RPMI8226 (cell line): ENCODE results near the gene GDE1.

Experiments
- DNase-seq: peaks from one replicate; pipeline ENCODE4 v3.0.0-alpha.2; 2015

The GDE1 gene

DNA sequence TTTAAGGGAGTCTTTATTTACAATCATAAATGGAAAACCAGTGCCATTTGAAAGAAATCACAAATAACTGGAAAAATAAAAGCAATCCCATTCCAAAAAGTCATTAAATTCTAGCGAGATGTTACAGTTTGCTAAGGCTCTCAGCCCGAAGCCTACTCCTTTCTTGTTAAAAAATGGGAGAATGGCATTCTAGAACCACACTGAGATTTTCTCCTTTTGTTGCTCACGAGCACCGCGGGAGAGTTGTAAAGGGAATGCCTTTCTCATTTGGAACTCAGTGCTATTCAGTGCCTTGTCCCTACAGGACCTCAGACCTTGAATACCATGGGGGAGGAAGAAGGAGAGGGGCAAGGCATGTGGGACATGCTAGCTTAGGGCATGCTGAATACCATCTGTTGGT is 36.3 kb downstream of the GDE1 start:
- no peak for DNase-seq

DNA sequence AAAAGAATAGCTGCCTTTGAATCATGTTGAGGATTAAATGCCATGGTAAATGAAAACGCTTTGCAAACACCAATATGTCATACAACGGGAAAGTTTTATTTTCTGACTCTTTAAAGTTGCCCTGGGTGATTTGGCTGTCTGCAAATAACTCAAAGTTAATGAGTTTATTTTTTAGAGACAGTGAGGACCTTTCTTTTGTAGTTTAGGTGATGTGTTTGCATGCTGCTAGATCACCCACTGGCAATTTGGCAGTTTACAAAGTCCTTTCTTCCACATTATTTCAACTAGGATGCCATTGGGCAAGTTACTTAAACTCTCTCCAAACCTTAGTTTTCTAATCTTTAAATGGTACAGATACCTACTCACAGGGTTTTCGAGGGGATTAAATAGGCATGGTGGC is 37.8 kb downstream of the GDE1 start:
- no peak for DNase-seq

DNA sequence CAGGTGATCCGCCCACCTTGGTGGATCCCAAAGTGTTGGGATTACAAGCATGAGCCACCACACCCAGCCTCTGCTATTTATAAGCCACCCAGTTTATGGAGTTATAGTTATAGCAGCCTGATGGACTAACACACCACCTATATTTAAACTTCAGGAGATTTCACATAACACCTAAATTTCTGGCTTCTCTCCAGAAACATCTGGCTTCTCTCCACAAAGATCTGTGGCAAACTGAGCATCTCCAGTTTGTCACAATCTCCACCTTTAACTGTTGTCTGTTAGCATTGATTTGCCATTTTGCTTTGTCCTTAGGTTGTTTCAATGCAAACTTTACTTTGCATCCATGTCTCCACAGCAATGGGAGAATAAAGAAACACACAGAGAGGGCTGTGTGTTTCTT is 39.6 kb downstream of the GDE1 start:
- no peak for DNase-seq

DNA sequence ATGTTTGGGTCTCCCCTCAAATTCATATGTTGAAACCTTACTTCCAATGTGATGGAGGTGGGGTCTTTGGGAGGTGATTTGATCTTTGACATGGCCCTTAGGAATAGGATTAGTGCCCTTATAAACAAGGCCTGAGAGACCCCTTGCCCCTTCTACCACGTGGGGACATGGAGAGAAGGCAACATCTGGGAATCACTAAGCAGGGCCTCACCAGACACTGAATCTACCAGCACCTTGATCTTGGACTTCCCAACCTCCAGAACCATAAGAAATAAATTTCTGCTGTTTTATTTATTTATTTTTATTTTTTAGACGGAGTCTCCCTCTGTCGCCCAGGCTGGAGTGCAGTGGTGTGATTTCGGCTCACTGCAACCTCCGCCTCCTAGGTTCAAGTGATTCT is 40.1 kb downstream of the GDE1 start:
- DNase-seq, result no peak

DNA sequence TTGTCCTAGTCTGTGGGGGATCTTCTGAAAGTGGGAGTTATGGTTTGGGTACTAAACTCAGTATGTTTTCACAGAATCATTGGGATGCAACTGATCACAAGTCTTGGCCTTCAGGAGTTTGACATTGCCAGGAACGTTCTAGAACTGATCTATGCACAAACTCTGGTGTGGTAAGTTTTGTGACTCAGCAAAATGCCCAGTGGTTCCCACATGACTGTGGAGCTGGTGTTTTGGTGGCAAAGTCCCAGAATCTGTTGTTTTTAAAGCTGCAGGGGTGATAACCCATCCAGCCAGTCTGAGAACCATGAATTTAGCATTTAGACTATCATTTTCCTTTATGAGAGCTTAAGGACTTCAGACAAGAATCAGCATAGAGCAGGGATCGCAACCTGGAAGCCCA is 40.6 kb downstream of the GDE1 start:
- DNase-seq, result peak; percentile 21

DNA sequence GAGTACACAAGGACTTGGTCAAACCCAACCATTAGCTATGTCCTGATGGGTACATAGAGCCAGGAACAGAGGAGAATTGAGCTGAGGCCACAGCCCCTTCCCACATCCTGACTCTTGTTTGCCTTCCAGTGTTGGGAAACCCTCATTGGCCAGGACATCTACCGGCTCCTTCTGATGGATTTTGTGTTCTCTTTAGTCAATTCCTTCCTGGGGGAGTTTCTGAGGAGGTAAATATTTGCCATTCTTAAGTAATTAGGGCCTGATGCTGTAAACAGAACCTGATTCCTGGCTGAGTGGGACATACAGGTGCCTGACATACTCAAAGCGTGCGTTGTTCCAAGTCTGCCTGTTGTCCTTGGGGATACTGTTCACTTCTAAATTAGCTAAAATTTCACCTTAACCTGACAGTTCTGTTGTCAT is 42.6 kb downstream of the GDE1 start:
- DNase-seq, result no peak

DNA sequence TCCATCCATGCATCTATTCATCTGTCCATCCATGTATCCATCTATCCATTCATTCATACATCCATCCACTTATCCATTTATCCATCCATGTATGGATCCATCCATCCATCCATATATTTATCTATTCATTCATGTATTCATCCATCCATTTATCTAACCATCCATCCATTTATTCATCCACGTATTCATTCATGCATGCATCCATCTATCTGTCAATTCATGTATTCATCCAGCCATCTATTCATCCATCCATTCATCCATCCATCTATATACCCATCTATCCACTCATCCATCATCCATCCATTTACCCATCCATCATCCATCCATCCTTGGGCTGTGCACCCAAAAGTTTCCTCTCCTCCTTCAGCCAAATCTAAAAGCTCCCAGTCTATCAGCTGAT is 43.4 kb downstream of the GDE1 start:
- DNase-seq, result no peak

DNA sequence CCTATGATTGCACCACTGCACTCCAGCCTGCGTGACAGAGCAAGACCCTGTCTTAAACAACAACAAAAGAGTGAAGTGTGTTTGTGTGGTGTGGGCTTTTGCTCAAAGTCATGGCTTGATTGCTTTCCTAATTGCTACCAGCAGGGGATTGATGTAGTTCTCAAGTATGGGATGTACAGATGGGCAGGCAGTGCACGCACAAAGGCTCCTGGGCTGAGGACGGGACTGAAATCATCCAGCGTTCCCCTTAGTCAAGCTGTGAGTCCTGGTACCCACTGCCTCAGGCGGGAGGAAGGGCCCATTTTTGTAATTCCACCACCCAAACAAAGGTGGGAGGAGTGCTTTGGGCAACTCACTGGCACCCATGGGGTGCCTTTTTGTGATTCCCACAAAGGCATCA is 47.3 kb downstream of the GDE1 start:
- DNase-seq, result no peak

DNA sequence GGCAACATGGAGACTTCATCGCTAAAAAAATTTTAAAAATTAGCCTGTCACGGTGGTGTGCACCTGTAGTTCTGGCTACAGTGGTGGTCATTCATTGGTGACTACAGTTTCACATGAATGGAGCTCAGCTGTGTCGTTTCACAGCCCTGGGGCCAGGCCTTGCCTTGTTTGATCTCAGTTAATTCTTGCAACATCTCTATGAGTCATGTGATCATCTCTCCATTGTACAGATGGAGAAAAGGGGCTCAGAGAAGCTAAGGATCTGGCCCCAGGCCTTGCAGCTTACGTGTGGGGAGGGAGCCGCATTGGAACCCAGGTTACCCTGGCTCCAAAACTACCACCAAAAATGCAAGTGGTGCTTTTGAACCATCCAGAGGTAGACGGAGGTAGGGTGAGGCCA is 49.4 kb downstream of the GDE1 start:
- no peak for DNase-seq

DNA sequence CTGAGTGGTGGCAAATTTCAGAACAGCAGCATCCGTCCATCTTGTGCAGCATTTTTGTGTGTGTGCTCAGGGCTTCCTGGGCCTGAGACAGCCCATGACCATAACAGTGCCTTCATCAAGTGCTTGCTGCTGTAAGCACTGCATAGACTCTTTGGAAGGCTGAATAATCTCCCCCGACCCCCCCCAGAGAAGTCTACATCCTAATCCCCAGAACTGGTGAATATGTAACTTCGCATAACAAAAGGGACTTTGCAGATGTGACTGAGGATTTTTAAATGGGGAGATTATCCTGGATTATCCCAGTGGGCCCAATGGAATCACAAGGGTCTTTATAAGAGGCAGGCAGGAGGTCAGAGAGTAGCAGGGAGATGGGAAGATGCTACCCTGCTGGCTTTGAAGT is 53.6 kb downstream of the GDE1 start:
- DNase-seq, result no peak

DNA sequence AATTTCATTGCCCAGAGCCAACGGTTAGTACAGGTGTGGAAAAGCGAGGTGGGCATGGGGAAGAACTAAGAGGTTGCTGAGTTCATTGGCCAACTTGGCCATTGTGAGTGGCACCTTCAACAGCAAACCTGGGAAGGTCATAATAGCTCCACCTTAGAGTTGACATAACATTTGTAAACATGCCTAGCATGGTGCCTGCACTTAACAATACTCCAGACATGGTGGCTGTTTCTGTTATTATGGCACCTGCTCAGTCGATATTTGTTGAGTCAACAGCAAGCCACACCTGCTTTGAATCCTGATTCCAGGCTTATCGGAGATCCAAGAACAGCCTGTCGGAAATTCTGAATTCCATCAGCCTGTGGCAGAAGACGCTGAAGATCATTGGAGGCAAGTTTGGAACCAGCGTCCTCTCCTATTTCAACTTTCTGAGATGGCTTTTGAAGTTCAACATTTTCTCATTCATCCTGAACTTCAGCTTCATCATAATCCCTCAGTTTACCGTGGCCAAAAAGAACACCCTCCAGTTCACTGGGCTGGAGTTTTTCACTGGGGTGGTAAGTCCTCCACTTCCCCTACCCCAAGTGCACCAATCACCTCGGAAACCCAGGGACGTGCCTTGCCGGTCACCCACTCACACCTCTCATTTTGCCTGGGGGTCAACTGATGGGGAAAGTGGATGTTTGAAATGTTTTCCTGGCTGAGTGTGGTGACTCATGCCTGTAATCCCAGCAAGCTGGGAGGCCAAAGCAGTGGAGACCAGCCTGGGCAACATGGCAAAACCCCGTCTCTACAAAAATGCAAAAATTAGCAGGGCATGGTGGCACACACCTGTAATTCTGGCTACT is 58.2 kb downstream of the GDE1 start:
- no peak for DNase-seq

DNA sequence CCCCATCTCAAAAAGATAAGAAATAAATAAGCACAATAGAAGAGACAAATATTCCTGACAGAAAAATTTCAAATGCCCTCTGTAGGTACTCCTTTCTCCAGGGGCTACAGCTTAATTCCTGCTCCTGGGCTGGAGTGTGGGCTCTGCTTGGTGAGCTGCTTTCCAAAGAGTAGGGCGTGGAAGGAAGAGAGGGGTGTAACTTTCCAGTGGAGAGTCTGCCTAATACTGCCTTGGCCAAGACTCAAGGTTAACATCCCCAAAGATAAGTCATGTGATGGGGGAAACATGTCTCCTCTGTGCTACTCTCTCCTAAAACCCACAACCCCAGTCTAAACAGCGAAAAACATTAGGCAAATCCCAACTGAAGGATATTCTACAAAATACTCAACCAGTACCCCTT is 61.5 kb downstream of the GDE1 start:
- DNase-seq, result no peak

DNA sequence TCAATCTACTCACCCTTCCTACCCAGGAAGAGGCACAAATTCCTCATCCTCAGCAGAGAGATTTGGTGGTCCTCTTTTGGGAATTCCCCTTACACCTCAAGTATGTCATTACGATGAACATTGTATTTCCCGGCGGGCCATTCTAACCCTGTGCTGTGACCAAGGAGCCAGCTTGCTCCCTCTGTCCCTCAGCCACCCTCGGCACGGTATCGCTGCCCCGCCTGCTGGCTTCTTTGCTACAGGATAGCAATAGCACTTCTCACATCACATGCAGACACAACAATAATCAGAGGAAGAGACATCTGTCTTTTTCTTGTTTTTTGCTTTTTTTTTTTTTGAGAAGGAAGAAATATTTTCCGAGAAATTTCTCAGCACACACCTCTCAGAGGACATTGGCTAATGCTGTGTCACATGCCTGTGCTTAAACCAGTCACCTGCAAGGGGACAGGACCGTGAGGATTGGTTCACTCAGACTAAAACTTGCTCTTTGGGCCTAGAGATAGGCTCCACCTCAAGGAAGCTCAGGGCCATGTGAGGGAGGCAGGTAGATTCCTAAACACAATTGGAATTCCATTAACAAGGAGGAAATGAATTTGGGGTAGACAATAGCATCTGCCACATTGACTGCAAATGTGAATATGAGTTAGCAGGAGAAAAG is 63.0 kb downstream of the GDE1 start:
- peak; percentile 12 for DNase-seq
